ENCODE measurements around the gene KRT4. TPM values are rescaled to one million over a fixed set of nuclear protein-coding genes. Genes with fewer than 3 reads are reported as not detected.

The KRT4 gene
- not detected for total RNA-seq

GRCh38 chr12:52813885-52814709 lies at the start of gene KRT4:
Gene KRT4, minus strand, starts transcription at chr12:52814116. Its CDS starts 58 bp downstream, at chr12:52814058.

GRCh38 chr12:52848661-52849255 lies 34.8 kb upstream of the KRT4 start, which contains the start of gene KRT78:
Gene KRT78, minus strand, starts transcription at chr12:52848994. Its CDS starts 64 bp downstream, at chr12:52848930.

GRCh38 chr12:52833922-52834726 lies 20.2 kb upstream of the KRT4 start, which contains the start of gene KRT79:
Gene KRT79, minus strand, starts transcription at chr12:52834311. Its CDS starts 51 bp downstream, at chr12:52834260.

GRCh38 chr12:52795694-52796428 lies 18.1 kb downstream of the KRT4 start, which contains the start of gene KRT3:
Gene KRT3, minus strand, starts transcription at chr12:52796117. Its CDS starts 75 bp downstream, at chr12:52796042.

GRCh38 chr12:52776913-52777395 lies 37.0 kb downstream of the KRT4 start, which contains the start of gene KRT76:
Gene KRT76, minus strand, starts transcription at chr12:52777345. Its CDS starts 54 bp downstream, at chr12:52777291.

Small RNA genes within 50 kb of the gene (small RNA-seq; reads per million reads assigned to genes)
- 0 reads per million in 2 donors for gene AC107016.2

Other genes starting within 250 kb of the KRT4 start
- not detected for gene KRT74, start 240.3 kb downstream of the KRT4 start, total RNA-seq
- not detected for gene KRT72, start 212.7 kb downstream of the KRT4 start, total RNA-seq
- not detected for gene KRT73, start 195.6 kb downstream of the KRT4 start, total RNA-seq
- gene KRT2, start 161.9 kb downstream of the KRT4 start, total RNA-seq, result not detected
- gene KRT1, start 133.7 kb downstream of the KRT4 start, total RNA-seq, result not detected
- not detected for gene KRT77, start 110.6 kb downstream of the KRT4 start, total RNA-seq
- not detected for gene KRT76, start 36.8 kb downstream of the KRT4 start, total RNA-seq
- not detected for gene KRT3, start 18.0 kb downstream of the KRT4 start, total RNA-seq
- gene KRT79, start 20.2 kb upstream of the KRT4 start, total RNA-seq, result not detected
- not detected for gene KRT78, start 34.9 kb upstream of the KRT4 start, total RNA-seq
- gene KRT8, start 91.0 kb upstream of the KRT4 start, total RNA-seq, result under 1 TPM in 1 of 2 donors, not detected in 1; 0.33 TPM
- 1 to 10 TPM; 1.0 to 6.7 TPM for gene KRT18, start 135.0 kb upstream of the KRT4 start, total RNA-seq
- gene EIF4B, start 192.3 kb upstream of the KRT4 start, total RNA-seq, result 100 to 1,000 TPM; 469 to 648 TPM
- gene TNS2, start 235.9 kb upstream of the KRT4 start, total RNA-seq, result 10 to 100 TPM; 16.0 to 17.2 TPM